ENCODE results near the gene CDKAL1. TPM values are rescaled to one million over a fixed set of nuclear protein-coding genes. Genes with fewer than 3 reads are reported as not detected.

CDKAL1 gene
- total and polyA plus RNA-seq, 2 of the 8 experiments (the other 6 are each of a cell fraction or from before 2014, with no cell fraction given) = 8.4 to 24.6 TPM

DNA sequence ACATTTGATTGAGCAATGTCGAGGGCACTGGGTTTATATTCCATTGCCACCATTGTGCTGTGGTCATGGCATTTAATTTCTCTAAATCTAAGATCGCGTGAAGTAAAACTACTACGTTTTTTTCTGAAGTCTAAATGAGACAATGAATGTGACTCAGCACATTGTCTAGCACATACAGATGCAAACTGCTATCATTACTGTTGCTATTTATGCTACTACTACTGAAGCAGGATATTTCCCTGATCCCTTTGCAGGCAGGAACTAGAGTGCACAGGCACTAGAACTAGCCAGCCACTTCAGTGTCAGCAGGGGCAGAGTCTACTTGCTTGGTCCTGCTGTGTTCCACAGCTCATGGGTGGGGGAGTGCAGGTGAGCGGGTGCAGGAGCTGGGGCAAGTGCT, 449.7 kb downstream of the CDKAL1 start:
- Histone ChIP-seq H3K4me3 (ENCODE audit: extremely low read depth in 1 of 4, insufficient read depth in 2 of 4, low read depth in 3 of 4, low read length in 4 of 4) (no peak overlapping the region), H3K14ac (ENCODE audit: insufficient read length) (no peak overlapping the region), H3K23ac (ENCODE audit: insufficient read length) (no peak overlapping the region), H3K27me3 (replicated peaks in 1 of 4; ENCODE audit: control insufficient read depth in 3 of 4, extremely low read depth in 1 of 4, insufficient read depth in 3 of 4, low read length in 3 of 4) (no peaks in the 10 kb centered on the region), H3K36me3 (ENCODE audit: control insufficient read depth in 2 of 4, insufficient read depth in 4 of 4, low read length in 3 of 4) (no peaks in the 10 kb centered on the region), H3K56ac (replicated peaks; ENCODE audit: insufficient read length, low read depth, low read length) (no peak overlapping the region), H3K79me1 (ENCODE audit: low read depth, low read length) (no peaks in the 10 kb centered on the region), H3K27ac (ENCODE audit: low read depth, low read length) (no peak overlapping the region), H2BK12ac (ENCODE audit: low read depth, low read length) (no peak overlapping the region), H4K8ac (ENCODE audit: extremely low read depth, insufficient read depth, low read length) (no peak overlapping the region), H2BK5ac (ENCODE audit: low read depth, low read length) (peak overlapping the region; percentile 24; the same call in 1 of the 2 replicates), H3K4me2 (ENCODE audit: insufficient read depth in 1 of 2, low read depth in 2 of 2, low read length in 2 of 2) (no peak overlapping the region), H2BK120ac (replicated peaks; ENCODE audit: low read depth, low read length) (no peak overlapping the region), H3K4me1 (replicated peaks in 1 of 4; ENCODE audit: control insufficient read depth in 3 of 4, insufficient read depth in 4 of 4, low read length in 3 of 4) (no peaks in the 10 kb centered on the region; a peak in 1 of 7 replicates), H3K9me3 (ENCODE audit: insufficient read depth in 2 of 2, low read depth in 1 of 2, low read length in 1 of 2) (peaks cover 2 to 7% of the 10 kb centered on the region in 2 experiments; a peak in 3 of 4 replicates), H3K4ac (replicated peaks; ENCODE audit: insufficient read length, low read depth, low read length) (no peak overlapping the region), H3K79me2 (ENCODE audit: control insufficient read depth in 1 of 2, insufficient read depth in 2 of 2, low read length in 2 of 2) (no peaks in the 10 kb centered on the region), H4K20me1 (replicated peaks in 1 of 2; ENCODE audit: control insufficient read depth in 1 of 2, insufficient read depth in 2 of 2, low read length in 2 of 2) (no peaks in the 10 kb centered on the region), H3K9ac (replicated peaks in 1 of 4; ENCODE audit: extremely low read depth in 1 of 4, low read depth in 3 of 4, low read length in 3 of 4) (no peak overlapping the region), H2BK15ac (ENCODE audit: low read length) (no peak overlapping the region), H2BK20ac (ENCODE audit: low read length) (no peak overlapping the region), H3K23me2 (ENCODE audit: low read depth, low read length) (no peaks in the 10 kb centered on the region), H4K5ac (ENCODE audit: insufficient read length, low read depth, low read length) (no peak overlapping the region), H2AFZ (ENCODE audit: low read length) (no peak overlapping the region), H2AK5ac (ENCODE audit: low read depth, low read length) (no peak overlapping the region), H4K91ac (replicated peaks; ENCODE audit: insufficient read length, low read length) (no peak overlapping the region), H3K18ac (ENCODE audit: extremely low read depth, low read length) (no peak overlapping the region)
- WGBS, 2 experiments (ENCODE audit: extremely low coverage in 1 of 2, insufficient coverage in 1 of 2, insufficient read length in 1 of 2, insufficient replicate concordance in 2 of 2, low coverage in 1 of 2, low lambda C conversion rate in 2 of 2, missing lambda C conversion rate in 1 of 2) = 94% methylated on average over 5 of the region's 5 CpGs; no CpG with 5 or more reads in 1 of the 2 experiments
- ChIA-PET CTCF (ENCODE audit: partially characterized antibody) (interaction anchor here (1.0 kb wide), 1 partner anchor 11 kb away, joined by 3 read pairs; no protein-coding TSS in a partner anchor), POLR2A (ENCODE audit: partially characterized antibody) (no interaction called here)
- TF ChIP-seq HDAC2 (IDR thresholded peaks at IDR 0.05; ENCODE audit: borderline replicate concordance in 1 of 2, low read depth in 2 of 2, low read length in 2 of 2) (no peak), SIRT6 (IDR thresholded peaks at IDR 0.05; ENCODE audit: low read length) (no peak), TBP (IDR thresholded peaks at IDR 0.05; ENCODE audit: low read depth, low read length) (no peak), CHD1 (IDR thresholded peaks at IDR 0.05; ENCODE audit: low read depth, low read length) (no peak)
- FAIRE-seq (no peak), DNase-seq (ENCODE audit: low read depth in 1 of 2, low spot score in 2 of 2) (no peak)

Data from H1 (cell line).